CD4-positive, alpha-beta T cell (primary cell): ENCODE results near the gene SSTR1. TPM values are rescaled to one million over a fixed set of nuclear protein-coding genes. Genes with fewer than 3 reads are reported as not detected.

Experiments used
- ATAC-seq: fragments of 200-7000 bp; cut with Tn5 transposase; one replicate; pipeline ENCODE4 v1.10.0; 2022; ENCODE audit warnings: mild to moderate bottlenecking; ENCODE audit not compliant: poor library complexity
- CTCF ChIA-PET: fragments of 350-600 bp; sonication (Branson Sonifier 250); formaldehyde crosslinking; loops from one replicate; lab custom pipeline; 2021; ENCODE audit warnings: antibody characterized with exemption, inconsistent platforms; lab: Charles Lee
- POLR2A ChIA-PET: fragments of 350-600 bp; sonication (Branson Sonifier 250); formaldehyde crosslinking; loops from one replicate; lab custom pipeline; 2021; ENCODE audit warnings: antibody characterized with exemption, inconsistent platforms; lab: Charles Lee
- DNase-seq, 14 experiments: peaks; one replicate each; pipeline ENCODE4 v3.0.0-alpha.2; 2013 to 2020; ENCODE audit warnings: mixed read lengths in 2 of 14
- H3K27ac ChIP-seq, 2 donors: one replicate each; pipeline versions ENCODE4 v1.5.1 to v1.7.0; 2013; ENCODE audit warnings: low read length in 2 of 2, low read depth in 1 of 2, mild to moderate bottlenecking in 1 of 2
- H3K27me3 ChIP-seq, 2 experiments: 1 replicate in 1 of 2; 2 replicates in 1 of 2; pipeline versions ENCODE4 v1.6.1 to v1.7.0; 2013; ENCODE audit warnings: low read length in 2 of 2, control low read depth in 1 of 2, mild to moderate bottlenecking in 1 of 2, moderate library complexity in 1 of 2; ENCODE audit not compliant: insufficient read depth in 2 of 2, control insufficient read depth in 1 of 2
- H3K36me3 ChIP-seq: one replicate; pipeline ENCODE4 v1.6.1; 2013; ENCODE audit warnings: low read length, control low read depth; ENCODE audit not compliant: insufficient read depth
- H3K4me1 ChIP-seq: one replicate; pipeline ENCODE4 v1.6.1; 2013; ENCODE audit warnings: low read length, control low read depth; ENCODE audit not compliant: insufficient read depth
- H3K4me3 ChIP-seq: one replicate; pipeline ENCODE4 v1.5.1; 2013; ENCODE audit warnings: mild to moderate bottlenecking, low read length, moderate library complexity
- H3K9me3 ChIP-seq, 2 experiments: 1 replicate in 1 of 2; 2 replicates in 1 of 2; pipeline versions ENCODE4 v1.6.1 to v1.7.0; 2013; ENCODE audit warnings: low read length in 2 of 2, mild to moderate bottlenecking in 2 of 2, control low read depth in 1 of 2, moderate library complexity in 1 of 2; ENCODE audit not compliant: control insufficient read depth in 1 of 2, insufficient read depth in 1 of 2
- H3K27ac Mint-ChIP-seq: one replicate; pipeline ENCODE4 v1.8.0; 2020; ENCODE audit warnings: mixed read lengths
- H3K27me3 Mint-ChIP-seq: one replicate; pipeline ENCODE4 v1.8.0; 2021; ENCODE audit warnings: mixed read lengths
- H3K36me3 Mint-ChIP-seq: one replicate; pipeline ENCODE4 v1.8.0; 2021; ENCODE audit warnings: low read depth, mixed read lengths
- H3K4me1 Mint-ChIP-seq: one replicate; pipeline ENCODE4 v1.8.0; 2021; ENCODE audit warnings: low read depth, mixed read lengths
- H3K4me3 Mint-ChIP-seq: one replicate; pipeline ENCODE4 v1.8.0; 2020; ENCODE audit warnings: mild to moderate bottlenecking, mixed read lengths
- H3K9me3 Mint-ChIP-seq: one replicate; pipeline ENCODE4 v1.8.0; 2020; ENCODE audit warnings: mixed read lengths
- intact Hi-C, 2 experiments: fragments of 100-400 bp; cut with DNase I in 1 of 2; cut with micrococcal nuclease in 1 of 2; formaldehyde crosslinking; loops; one replicate each; pipeline versions ENCODE4 v1.15.1 to v1.9.0; 2023 to 2025; cut with DNase I, micrococcal nuclease
- total RNA-seq, 174 experiments: library from RNA in 2 of 174; stranded (reverse) in 2 of 174; gene quantifications; one replicate each; pipeline ENCODE4 v1.2.3 and lab custom pipeline; 2021 to 2026
- TF ChIP-seq, protein P1 (sequence below): fragments of 200-600 bp; IDR thresholded peaks from one replicate; pipeline ENCODE4 v1.8.0; 2022; ENCODE audit warnings: antibody characterized with exemption, mild to moderate bottlenecking

The SSTR1 gene
- total RNA-seq, 2 experiments from 2014 or later = not detected

DNA sequence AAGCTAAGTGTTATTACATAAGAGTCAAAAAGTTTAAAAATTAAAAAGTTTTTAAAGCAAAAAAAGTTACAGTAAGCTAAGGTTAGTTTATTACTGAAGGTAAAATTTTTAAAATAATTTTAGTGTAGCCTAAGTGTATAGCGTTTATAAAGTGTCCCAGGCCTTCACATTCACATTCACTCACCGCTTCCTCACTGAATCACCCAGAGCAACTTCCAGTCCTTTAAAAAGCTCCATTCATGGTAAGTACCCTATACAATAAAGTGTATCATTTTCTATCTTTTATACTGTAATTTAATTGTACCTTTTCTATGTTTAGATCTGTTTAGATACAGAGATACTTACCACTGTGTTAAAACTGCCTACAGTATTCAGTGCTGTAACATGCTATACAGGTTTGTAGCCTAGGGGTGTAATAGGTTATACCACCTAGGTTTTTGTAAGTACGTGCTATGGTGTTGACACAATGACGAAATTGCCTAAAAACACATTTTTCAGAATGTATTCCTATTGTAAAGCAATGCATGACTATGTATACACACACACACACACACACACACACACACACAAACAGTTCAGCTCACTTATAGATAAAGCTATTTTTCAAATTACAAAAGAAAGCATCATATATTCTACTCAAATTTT is 44.5 kb downstream of the SSTR1 start:
- Mint-ChIP-seq H3K27me3 (peaks cover 47% of the 10 kb centered on the region), H3K4me3 (no peak overlapping the region), H3K9me3 (no peaks in the 10 kb centered on the region), H3K27ac (no peak overlapping the region), H3K36me3 (no peaks in the 10 kb centered on the region), H3K4me1 (peaks cover 7% of the 10 kb centered on the region)
- CTCF ChIA-PET = no interaction called here
- peaks cover 23% of the 10 kb centered on the region in 2 experiments for H3K27me3 ChIP-seq
- POLR2A ChIA-PET = no interaction called here
- H3K4me1 ChIP-seq = peaks cover 19% of the 10 kb centered on the region
- H3K4me3 ChIP-seq = no peak overlapping the region
- DNase-seq = no peak
- intact Hi-C loops = no loop called here
- no peak for ATAC-seq
- H3K36me3 ChIP-seq = no peaks in the 10 kb centered on the region
- H3K27ac ChIP-seq = no peak overlapping the region
- TF ChIP-seq, protein P1, sequence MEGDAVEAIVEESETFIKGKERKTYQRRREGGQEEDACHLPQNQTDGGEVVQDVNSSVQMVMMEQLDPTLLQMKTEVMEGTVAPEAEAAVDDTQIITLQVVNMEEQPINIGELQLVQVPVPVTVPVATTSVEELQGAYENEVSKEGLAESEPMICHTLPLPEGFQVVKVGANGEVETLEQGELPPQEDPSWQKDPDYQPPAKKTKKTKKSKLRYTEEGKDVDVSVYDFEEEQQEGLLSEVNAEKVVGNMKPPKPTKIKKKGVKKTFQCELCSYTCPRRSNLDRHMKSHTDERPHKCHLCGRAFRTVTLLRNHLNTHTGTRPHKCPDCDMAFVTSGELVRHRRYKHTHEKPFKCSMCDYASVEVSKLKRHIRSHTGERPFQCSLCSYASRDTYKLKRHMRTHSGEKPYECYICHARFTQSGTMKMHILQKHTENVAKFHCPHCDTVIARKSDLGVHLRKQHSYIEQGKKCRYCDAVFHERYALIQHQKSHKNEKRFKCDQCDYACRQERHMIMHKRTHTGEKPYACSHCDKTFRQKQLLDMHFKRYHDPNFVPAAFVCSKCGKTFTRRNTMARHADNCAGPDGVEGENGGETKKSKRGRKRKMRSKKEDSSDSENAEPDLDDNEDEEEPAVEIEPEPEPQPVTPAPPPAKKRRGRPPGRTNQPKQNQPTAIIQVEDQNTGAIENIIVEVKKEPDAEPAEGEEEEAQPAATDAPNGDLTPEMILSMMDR = no peak
- H3K9me3 ChIP-seq = peaks cover 0 to 11% of the 10 kb centered on the region in 2 experiments

DNA sequence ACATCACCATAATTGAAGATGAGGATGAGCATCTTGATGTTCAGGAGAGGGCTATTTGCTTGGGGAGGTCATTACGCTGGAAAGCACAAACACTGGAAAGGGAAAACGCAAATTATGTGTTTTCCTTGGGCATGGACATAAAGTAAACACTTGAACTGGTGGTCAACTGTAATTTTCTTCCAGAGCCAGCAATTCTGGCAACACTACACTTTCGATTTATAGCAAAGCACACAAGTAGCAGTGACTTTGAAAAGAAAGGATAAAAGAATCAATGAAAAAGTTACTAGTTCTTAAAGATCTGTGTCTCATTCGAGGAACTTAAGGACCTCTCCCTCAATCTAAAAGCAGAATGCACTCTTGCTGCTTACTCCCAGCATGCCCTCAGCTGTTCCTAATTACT is 46.0 kb downstream of the SSTR1 start:
- Histone ChIP-seq H3K36me3 (no peaks in the 10 kb centered on the region), H3K27me3 (peaks cover 23 to 27% of the 10 kb centered on the region in 2 experiments), H3K27ac (no peak overlapping the region), H3K9me3 (peaks cover 0 to 11% of the 10 kb centered on the region in 2 experiments), H3K4me3 (no peak overlapping the region), H3K4me1 (peaks cover 19% of the 10 kb centered on the region)
- POLR2A ChIA-PET = no interaction called here
- DNase-seq (no peak), ATAC-seq (no peak)
- Mint-ChIP-seq H3K9me3 (no peaks in the 10 kb centered on the region), H3K4me3 (no peak overlapping the region), H3K27ac (no peak overlapping the region), H3K36me3 (no peaks in the 10 kb centered on the region), H3K27me3 (peaks cover 54% of the 10 kb centered on the region), H3K4me1 (peaks cover 7% of the 10 kb centered on the region)
- intact Hi-C loops = no loop called here
- CTCF ChIA-PET = no interaction called here
- TF ChIP-seq, protein P1 = no peak

DNA sequence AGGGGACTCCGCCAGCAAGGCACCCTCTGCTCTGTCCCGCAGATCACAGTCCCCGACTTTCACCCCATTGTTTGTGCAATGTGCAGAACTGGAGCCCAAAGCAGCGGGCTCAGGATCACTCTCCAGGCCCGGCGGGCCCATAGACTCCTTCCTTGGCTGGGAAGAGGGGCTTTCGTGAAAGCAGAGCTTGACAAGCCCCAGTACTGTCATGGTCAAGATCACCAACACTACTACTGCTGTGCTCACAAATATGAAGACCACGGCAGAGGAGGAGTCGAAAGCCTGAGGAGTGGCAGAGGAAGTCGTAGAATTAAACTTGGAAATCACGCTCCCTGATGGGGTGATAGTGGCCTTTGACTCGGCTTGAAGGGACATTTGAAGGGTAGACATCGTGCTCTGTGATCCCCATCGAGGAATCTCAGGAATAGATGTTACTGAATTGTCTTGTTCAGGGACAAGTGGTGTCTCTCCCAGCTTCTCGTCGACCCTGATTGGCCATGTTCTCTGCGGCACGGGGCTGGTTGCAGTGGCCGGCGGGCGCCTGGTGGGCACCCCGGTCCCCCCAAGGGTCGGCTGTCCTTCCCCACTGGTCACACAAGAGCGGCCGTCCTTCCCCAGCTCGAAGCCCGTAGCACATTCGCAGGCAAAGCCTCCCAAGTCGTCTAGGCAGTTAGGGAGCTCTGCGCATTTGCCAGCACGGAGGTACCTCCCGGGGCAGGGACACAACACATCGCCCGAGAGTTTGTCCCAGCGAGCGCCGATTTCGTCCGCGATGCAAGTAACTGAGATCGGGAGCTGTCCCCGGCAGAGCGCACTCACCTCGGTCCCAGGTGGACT is 47.1 kb downstream of the SSTR1 start:
- Histone ChIP-seq H3K27me3 (peaks cover 27 to 30% of the 10 kb centered on the region in 2 experiments), H3K36me3 (no peaks in the 10 kb centered on the region), H3K4me1 (peaks cover 19% of the 10 kb centered on the region), H3K4me3 (peak overlapping the region; percentile 12), H3K27ac (no peak overlapping the region), H3K9me3 (peaks cover 0 to 11% of the 10 kb centered on the region in 2 experiments)
- H3K4me1 Mint-ChIP-seq = peaks cover 7% of the 10 kb centered on the region
- H3K4me3 Mint-ChIP-seq = no peak overlapping the region
- no peaks in the 10 kb centered on the region for H3K36me3 Mint-ChIP-seq
- intact Hi-C loops = no loop called here
- ChIA-PET POLR2A (no interaction called here), CTCF (no interaction called here)
- TF ChIP-seq, protein P1 = no peak
- H3K27me3 Mint-ChIP-seq = peaks cover 49% of the 10 kb centered on the region
- DNase-seq (no peak), ATAC-seq (no peak)
- no peak overlapping the region for H3K27ac Mint-ChIP-seq
- H3K9me3 Mint-ChIP-seq = no peaks in the 10 kb centered on the region
